ENCODE measurements around the gene CUL4B.
A peak's percentile ranks its signal among the peaks of the same experiment; 100 is the strongest.

The CUL4B gene

DNA sequence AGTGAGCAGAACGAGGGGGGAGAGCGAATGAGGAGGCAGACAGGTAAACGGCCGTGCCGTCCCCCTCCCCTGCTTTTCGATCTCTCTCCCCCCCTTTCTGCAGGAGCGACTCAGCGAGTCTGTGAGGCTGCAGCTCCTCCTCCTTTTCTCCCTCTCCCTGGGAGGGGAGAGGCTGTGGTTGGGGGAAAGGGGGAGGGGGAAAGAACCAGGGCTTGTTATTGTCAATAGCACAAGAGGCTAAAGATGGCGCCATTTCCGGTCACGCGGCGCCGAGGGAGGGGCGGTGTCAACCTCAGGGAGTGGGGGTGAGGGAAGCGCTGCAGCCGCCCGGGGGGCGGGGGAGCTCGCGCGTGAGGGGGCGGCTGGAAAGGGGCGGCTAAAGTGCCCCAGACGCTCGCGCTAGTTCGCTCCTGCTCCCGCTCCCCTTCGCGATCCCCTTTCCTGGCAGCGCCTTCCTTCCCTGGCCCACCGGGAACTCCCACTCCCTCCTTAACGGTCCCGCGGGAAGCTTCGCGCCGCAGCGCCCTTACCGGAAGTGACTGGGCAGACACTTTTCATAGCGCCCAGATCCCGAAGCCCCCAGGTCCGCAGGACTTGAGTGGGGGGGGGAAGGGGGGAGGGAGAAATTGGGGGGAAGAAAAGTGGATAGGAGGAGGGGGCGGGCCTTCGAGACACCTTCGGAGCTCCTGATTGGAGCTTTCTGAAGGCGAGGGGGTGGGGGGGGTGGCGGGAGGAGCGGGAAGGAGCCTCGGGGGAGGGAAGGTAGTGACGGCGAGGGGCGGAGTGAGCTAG lies at the start of gene CUL4B:
Gene CUL4B, minus strand, starts transcription at position 121 of the 792 bp plus-strand sequence. CDS start 324 bp downstream, outside the sequence.
- H3K27me3 ChIP-seq (ENCODE audit: insufficient read depth, low read length): no peaks in the 10 kb centered on the region
- peaks cover 19% of the 10 kb centered on the region for H3K4me1 ChIP-seq (ENCODE audit: insufficient read depth, low read length, severe bottlenecking)
- H3K9ac ChIP-seq (ENCODE audit: low read length): peak within 1 kb of the TSS; percentile 88
- H3K27ac ChIP-seq (ENCODE audit: low read depth, low read length, poor library complexity, severe bottlenecking): peak within 1 kb of the TSS; percentile 89
- H4K20me1 ChIP-seq (ENCODE audit: insufficient read depth, low read length): no peaks in the 10 kb centered on the region
- H3K9me2 ChIP-seq (ENCODE audit: low read depth, low read length): no peaks in the 10 kb centered on the region
- no peak for TF ChIP-seq EZH2 (IDR thresholded peaks at IDR 0.05; ENCODE audit: borderline replicate concordance, low read length)
- TF ChIP-seq, protein P1, sequence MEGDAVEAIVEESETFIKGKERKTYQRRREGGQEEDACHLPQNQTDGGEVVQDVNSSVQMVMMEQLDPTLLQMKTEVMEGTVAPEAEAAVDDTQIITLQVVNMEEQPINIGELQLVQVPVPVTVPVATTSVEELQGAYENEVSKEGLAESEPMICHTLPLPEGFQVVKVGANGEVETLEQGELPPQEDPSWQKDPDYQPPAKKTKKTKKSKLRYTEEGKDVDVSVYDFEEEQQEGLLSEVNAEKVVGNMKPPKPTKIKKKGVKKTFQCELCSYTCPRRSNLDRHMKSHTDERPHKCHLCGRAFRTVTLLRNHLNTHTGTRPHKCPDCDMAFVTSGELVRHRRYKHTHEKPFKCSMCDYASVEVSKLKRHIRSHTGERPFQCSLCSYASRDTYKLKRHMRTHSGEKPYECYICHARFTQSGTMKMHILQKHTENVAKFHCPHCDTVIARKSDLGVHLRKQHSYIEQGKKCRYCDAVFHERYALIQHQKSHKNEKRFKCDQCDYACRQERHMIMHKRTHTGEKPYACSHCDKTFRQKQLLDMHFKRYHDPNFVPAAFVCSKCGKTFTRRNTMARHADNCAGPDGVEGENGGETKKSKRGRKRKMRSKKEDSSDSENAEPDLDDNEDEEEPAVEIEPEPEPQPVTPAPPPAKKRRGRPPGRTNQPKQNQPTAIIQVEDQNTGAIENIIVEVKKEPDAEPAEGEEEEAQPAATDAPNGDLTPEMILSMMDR (IDR thresholded peaks at IDR 0.05; ENCODE audit: low read length): no peak
- no peak within 1 kb of the TSS for H2AFZ ChIP-seq (ENCODE audit: low read length)
- H3F3A ChIP-seq (ENCODE audit: insufficient read depth, low read length): no peaks in the 10 kb centered on the region; the same call in 1 of the 2 replicates
- peak within 1 kb of the TSS; percentile 81 for H3K4me2 ChIP-seq (ENCODE audit: low read length)
- H3K79me2 ChIP-seq (ENCODE audit: insufficient read depth, low read length): peaks cover 19% of the 10 kb centered on the region
- peak within 1 kb of the TSS; percentile 75 for H3K4me3 ChIP-seq (ENCODE audit: low read depth, low read length, poor library complexity, severe bottlenecking)
- no peaks in the 10 kb centered on the region for H3K9me3 ChIP-seq (ENCODE audit: low read length)
- peaks cover 19% of the 10 kb centered on the region for H3K36me3 ChIP-seq (ENCODE audit: insufficient read depth, low read length)

DNA sequence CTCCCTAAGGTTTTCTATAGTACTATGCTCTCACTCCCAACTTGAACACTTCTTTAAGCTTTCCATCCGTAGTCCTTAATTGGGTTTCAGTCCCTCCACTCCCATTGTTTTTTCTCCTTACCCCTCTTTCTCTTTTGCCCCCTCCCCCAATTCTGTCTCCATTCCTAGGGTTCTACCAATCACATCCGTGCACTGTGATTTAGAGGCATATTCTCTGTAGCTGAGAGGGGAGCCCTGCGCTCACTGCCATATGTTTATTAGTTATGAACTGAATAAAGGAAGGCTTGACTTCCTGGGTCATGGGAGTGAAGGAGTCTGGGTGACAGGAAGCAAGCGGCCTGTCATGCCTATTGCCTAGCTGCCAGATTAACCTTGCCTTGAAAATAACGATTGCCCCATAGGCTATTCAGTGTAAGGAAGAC lies 43.6 kb upstream of the CUL4B start:
- peaks cover 19% of the 10 kb centered on the region for H3K79me2 ChIP-seq (ENCODE audit: insufficient read depth, low read length)
- no peaks in the 10 kb centered on the region for H4K20me1 ChIP-seq (ENCODE audit: insufficient read depth, low read length)
- peak overlapping the region; percentile 82 for H3K27ac ChIP-seq (ENCODE audit: low read depth, low read length, poor library complexity, severe bottlenecking)
- peak overlapping the region; percentile 94 for H3K4me2 ChIP-seq (ENCODE audit: low read length)
- no peaks in the 10 kb centered on the region for H3K9me2 ChIP-seq (ENCODE audit: low read depth, low read length)
- H3K9me3 ChIP-seq (ENCODE audit: low read length): no peaks in the 10 kb centered on the region
- peaks cover 19% of the 10 kb centered on the region for H3K4me1 ChIP-seq (ENCODE audit: insufficient read depth, low read length, severe bottlenecking)
- no peaks in the 10 kb centered on the region for H3F3A ChIP-seq (ENCODE audit: insufficient read depth, low read length)
- H3K27me3 ChIP-seq (ENCODE audit: insufficient read depth, low read length): no peaks in the 10 kb centered on the region
- TF ChIP-seq, protein P1 (IDR thresholded peaks at IDR 0.05; ENCODE audit: low read length): no peak
- H3K9ac ChIP-seq (ENCODE audit: low read length): peak overlapping the region; percentile 93
- H3K4me3 ChIP-seq (ENCODE audit: low read depth, low read length, poor library complexity, severe bottlenecking): peak overlapping the region; percentile 85
- peaks cover 26% of the 10 kb centered on the region for H3K36me3 ChIP-seq (ENCODE audit: insufficient read depth, low read length)
- H2AFZ ChIP-seq (ENCODE audit: low read length): no peak overlapping the region

GRCh38 chrX:120603707-120604360 lies 43.1 kb upstream of the CUL4B start, which contains the start of gene MCTS1:
Gene MCTS1, plus strand, starts transcription at chrX:120604101. Its CDS starts 136 bp downstream, at chrX:120604237.
- TF ChIP-seq EZH2 (IDR thresholded peaks at IDR 0.05; ENCODE audit: borderline replicate concordance, low read length): no peak
- TF ChIP-seq, protein P1 (IDR thresholded peaks at IDR 0.05; ENCODE audit: low read length): no peak

More at GRCh38 chrX:120603707-120604360, 43.1 kb upstream of the CUL4B start, which contains the start of gene MCTS1:
- H4K20me1 ChIP-seq (ENCODE audit: insufficient read depth, low read length): no peaks in the 10 kb centered on the region
- H3K79me2 ChIP-seq (ENCODE audit: insufficient read depth, low read length): peaks cover 19% of the 10 kb centered on the region
- peak within 1 kb of the TSS; percentile 94 for H3K4me2 ChIP-seq (ENCODE audit: low read length)
- H3K9me2 ChIP-seq (ENCODE audit: low read depth, low read length): no peaks in the 10 kb centered on the region
- H3F3A ChIP-seq (ENCODE audit: insufficient read depth, low read length): no peaks in the 10 kb centered on the region
- H3K4me3 ChIP-seq (ENCODE audit: low read depth, low read length, poor library complexity, severe bottlenecking): peak within 1 kb of the TSS; percentile 85
- peaks cover 19% of the 10 kb centered on the region for H3K4me1 ChIP-seq (ENCODE audit: insufficient read depth, low read length, severe bottlenecking)
- peak within 1 kb of the TSS; percentile 82 for H3K27ac ChIP-seq (ENCODE audit: low read depth, low read length, poor library complexity, severe bottlenecking)
- peak within 1 kb of the TSS; percentile 68; the same call in 1 of the 2 replicates for H2AFZ ChIP-seq (ENCODE audit: low read length)
- no peaks in the 10 kb centered on the region for H3K27me3 ChIP-seq (ENCODE audit: insufficient read depth, low read length)
- peaks cover 24% of the 10 kb centered on the region for H3K36me3 ChIP-seq (ENCODE audit: insufficient read depth, low read length)
- H3K9me3 ChIP-seq (ENCODE audit: low read length): no peaks in the 10 kb centered on the region
- peak within 1 kb of the TSS; percentile 93 for H3K9ac ChIP-seq (ENCODE audit: low read length)

Data from OCI-LY1 (cell line).